B cell (primary cell): ENCODE measurements around the gene GPR146. TPM values are rescaled to one million over a fixed set of nuclear protein-coding genes. Genes with fewer than 3 reads are reported as not detected.
A peak's percentile ranks its signal among the peaks of the same experiment; 100 is the strongest.

Source experiments
- ATAC-seq: fragments of 200-7000 bp; cut with Tn5 transposase; one replicate; pipeline ENCODE4 v1.10.0; 2021; ENCODE audit warnings: low read depth, mild to moderate bottlenecking, moderate number of reproducible peaks, moderate library complexity
- CTCF ChIA-PET: fragments of 350-600 bp; sonication (Branson Sonifier 250); formaldehyde crosslinking; loops from one replicate; lab custom pipeline; 2021; ENCODE audit warnings: antibody characterized with exemption, inconsistent platforms; lab: Charles Lee
- POLR2A ChIA-PET: fragments of 350-600 bp; sonication (Branson Sonifier 250); formaldehyde crosslinking; loops from one replicate; lab custom pipeline; 2021; ENCODE audit warnings: antibody characterized with exemption; lab: Charles Lee
- DNase-seq: peaks from one replicate; pipeline ENCODE4 v3.0.0; 2013
- H2AFZ ChIP-seq: 2 replicates; pipeline ENCODE4 v1.6.1; 2012; ENCODE audit warnings: mild to moderate bottlenecking, low read depth, low read length; ENCODE audit not compliant: insufficient read depth, poor library complexity, severe bottlenecking
- H3K27ac ChIP-seq, 2 donors: 1 replicate in 1 of 2; 2 replicates in 1 of 2; pipeline ENCODE4 v1.5.1; 2012 to 2013; ENCODE audit warnings: low read length in 2 of 2, mild to moderate bottlenecking in 2 of 2, moderate library complexity in 1 of 2
- H3K27me3 ChIP-seq, 4 experiments: fragments of 200-600 bp in 1 of 4; sonication (generic) in 1 of 4; replicated peaks in 1 of 4; 1 replicate in 2 of 4; 2 replicates in 2 of 4; pipeline versions ENCODE4 v1.6.1 to v1.7.0; 2013 to 2016; ENCODE audit warnings: low read length in 3 of 4, mild to moderate bottlenecking in 2 of 4, mixed read lengths in 1 of 4, moderate library complexity in 1 of 4; ENCODE audit not compliant: insufficient read depth in 4 of 4, control insufficient read depth in 3 of 4; ENCODE audit errors: control extremely low read depth in 1 of 4
- H3K36me3 ChIP-seq, 2 experiments: replicated peaks in 1 of 2; 1 replicate in 1 of 2; 2 replicates in 1 of 2; pipeline versions ENCODE4 v1.6.1 to v1.7.1; 2013; ENCODE audit warnings: low read length in 1 of 2; ENCODE audit not compliant: insufficient read depth in 2 of 2, control insufficient read depth in 1 of 2; ENCODE audit errors: control extremely low read depth in 1 of 2, extremely low read depth in 1 of 2
- H3K4me1 ChIP-seq, 2 donors: fragments of 200-600 bp in 1 of 2; sonication (generic) in 1 of 2; 1 replicate in 1 of 2; 2 replicates in 1 of 2; pipeline versions ENCODE4 v1.5.1 to v1.6.1; 2013 to 2017; ENCODE audit warnings: low read length in 2 of 2; ENCODE audit not compliant: control insufficient read depth in 2 of 2, insufficient read depth in 2 of 2
- H3K4me2 ChIP-seq: replicated peaks from 2 replicates; pipeline ENCODE3; 2012; ENCODE audit warnings: mild to moderate bottlenecking, low read depth, low read length; ENCODE audit not compliant: poor library complexity, severe bottlenecking
- H3K4me3 ChIP-seq, 5 experiments: fragments of 200-600 bp in 1 of 5; sonication (generic) in 1 of 5; 1 replicate in 3 of 5; 2 replicates in 2 of 5; pipeline versions ENCODE4 v1.5.1 to v1.7.0; 2011 to 2016; ENCODE audit warnings: low read length in 4 of 5, mild to moderate bottlenecking in 4 of 5, low read depth in 2 of 5, control low read depth in 1 of 5, moderate library complexity in 1 of 5; ENCODE audit not compliant: insufficient read depth in 1 of 5; ENCODE audit errors: control extremely low read depth in 1 of 5, extremely low read depth in 1 of 5
- H3K79me2 ChIP-seq: fragments of 200-600 bp; sonication (generic); one replicate; pipeline ENCODE4 v1.6.0; 2016; ENCODE audit warnings: low read length; ENCODE audit not compliant: control insufficient read depth, insufficient read depth
- H3K9ac ChIP-seq: fragments of 200-600 bp; sonication (generic); 2 replicates; pipeline ENCODE4 v1.6.1; 2017; ENCODE audit warnings: mild to moderate bottlenecking, low read length, moderate library complexity
- H3K9me3 ChIP-seq, 3 donors: one replicate each; pipeline versions ENCODE4 v1.6.1 to v1.7.1; 2013; ENCODE audit warnings: low read length in 2 of 3; ENCODE audit not compliant: control insufficient read depth in 2 of 3, insufficient read depth in 1 of 3; ENCODE audit errors: control extremely low read depth in 1 of 3
- H4K20me1 ChIP-seq: 2 replicates; pipeline ENCODE4 v1.6.0; 2012; ENCODE audit warnings: mild to moderate bottlenecking, low read length; ENCODE audit not compliant: insufficient read depth, control insufficient read depth, poor library complexity, severe bottlenecking
- H3K27ac Mint-ChIP-seq: one replicate; pipeline ENCODE4 v1.8.0; 2021; ENCODE audit warnings: mixed read lengths
- H3K27me3 Mint-ChIP-seq: one replicate; pipeline ENCODE4 v1.8.0; 2021; ENCODE audit warnings: mixed read lengths
- H3K4me1 Mint-ChIP-seq: one replicate; pipeline ENCODE4 v1.8.0; 2021; ENCODE audit warnings: mixed read lengths
- H3K4me3 Mint-ChIP-seq: one replicate; pipeline ENCODE4 v1.8.0; 2021; ENCODE audit warnings: mixed read lengths
- H3K9me3 Mint-ChIP-seq: one replicate; pipeline ENCODE4 v1.8.0; 2022; ENCODE audit warnings: mixed read lengths; ENCODE audit not compliant: insufficient read depth
- EZH2 ChIP-seq: IDR thresholded peaks from 2 replicates; pipeline ENCODE4 v1.6.1; 2012; ENCODE audit warnings: borderline replicate concordance, low read depth, mild to moderate bottlenecking, moderate library complexity, low read length; ENCODE audit not compliant: insufficient read depth, poor library complexity, severe bottlenecking
- WGBS: methylation state at CpG from one replicate; pipeline ENCODE4 v1.1.5; 2013; ENCODE audit warnings: missing lambda C conversion rate; ENCODE audit not compliant: insufficient coverage; 5-methylcytosine and 5-hydroxymethylcytosine counted together
- intact Hi-C: fragments of 100-400 bp; cut with micrococcal nuclease; formaldehyde crosslinking; loops from one replicate; pipeline ENCODE4 v1.10.0; 2022
- polyA plus RNA-seq: library from polyadenylated mRNA; depleted of rRNA; stranded (reverse); fragments of >200 nt; gene quantifications from 2 replicates; pipeline ENCODE4 v1.2.3, GENCODE V29; 2012
- total RNA-seq, 2 donors: library from RNA; stranded (reverse); fragments of 120-200 nt in 1 of 2; gene quantifications; 1 replicate in 1 of 2; 2 replicates in 1 of 2; pipeline versions ENCODE4 v1.2.3 to v1.2.4, GENCODE V29; 2013 to 2022
- TF ChIP-seq, protein P1 (sequence below): fragments of 200-600 bp; IDR thresholded peaks from one replicate; pipeline ENCODE4 v1.8.0; 2022; ENCODE audit warnings: antibody characterized with exemption, mild to moderate bottlenecking

Gene GPR146
- total and polyA plus RNA-seq, 2 donors (not counting 1 experiment from before 2014, with no cell fraction given), result 4.2 to 45.4 TPM

GRCh38 chr7:1086588-1087464 lies 42.5 kb downstream of the GPR146 start:
- TF ChIP-seq, protein P1, sequence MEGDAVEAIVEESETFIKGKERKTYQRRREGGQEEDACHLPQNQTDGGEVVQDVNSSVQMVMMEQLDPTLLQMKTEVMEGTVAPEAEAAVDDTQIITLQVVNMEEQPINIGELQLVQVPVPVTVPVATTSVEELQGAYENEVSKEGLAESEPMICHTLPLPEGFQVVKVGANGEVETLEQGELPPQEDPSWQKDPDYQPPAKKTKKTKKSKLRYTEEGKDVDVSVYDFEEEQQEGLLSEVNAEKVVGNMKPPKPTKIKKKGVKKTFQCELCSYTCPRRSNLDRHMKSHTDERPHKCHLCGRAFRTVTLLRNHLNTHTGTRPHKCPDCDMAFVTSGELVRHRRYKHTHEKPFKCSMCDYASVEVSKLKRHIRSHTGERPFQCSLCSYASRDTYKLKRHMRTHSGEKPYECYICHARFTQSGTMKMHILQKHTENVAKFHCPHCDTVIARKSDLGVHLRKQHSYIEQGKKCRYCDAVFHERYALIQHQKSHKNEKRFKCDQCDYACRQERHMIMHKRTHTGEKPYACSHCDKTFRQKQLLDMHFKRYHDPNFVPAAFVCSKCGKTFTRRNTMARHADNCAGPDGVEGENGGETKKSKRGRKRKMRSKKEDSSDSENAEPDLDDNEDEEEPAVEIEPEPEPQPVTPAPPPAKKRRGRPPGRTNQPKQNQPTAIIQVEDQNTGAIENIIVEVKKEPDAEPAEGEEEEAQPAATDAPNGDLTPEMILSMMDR, result peak; percentile 98
- no peak for TF ChIP-seq EZH2
- ChIA-PET POLR2A (interaction anchor here (0.6 to 1.8 kb wide), 14 partner anchors 17 to 355 kb away, joined by 3 to 11 read pairs (median 6); partner anchors contain the start of gene COX19), CTCF (interaction anchor here (0.6 to 5.1 kb wide), 37 partner anchors 12 to 113 kb away, joined by 3 to 49 read pairs (median 4); partner anchors contain the start of gene GPR146)
- Histone ChIP-seq H3K9ac (peak overlapping the region; percentile 48), H3K27me3 (no peaks in the 10 kb centered on the region), H3K36me3 (no peaks in the 10 kb centered on the region), H3K4me1 (peaks cover 20 to 39% of the 10 kb centered on the region in 2 donors), H3K4me3 (peak overlapping the region in 4 of 5 experiments; percentile 27 to 53 (median 42)), H3K4me2 (peak overlapping the region; percentile 74), H3K79me2 (no peaks in the 10 kb centered on the region), H2AFZ (peak overlapping the region; percentile 59), H3K27ac (peak overlapping the region; percentile 57 to 73), H3K9me3 (no peaks in the 10 kb centered on the region), H4K20me1 (no peaks in the 10 kb centered on the region)
- H3K27me3 Mint-ChIP-seq, result no peaks in the 10 kb centered on the region
- H3K27ac Mint-ChIP-seq, result peak overlapping the region; percentile 82
- peaks cover 42% of the 10 kb centered on the region for H3K4me1 Mint-ChIP-seq
- intact Hi-C loops, result loop anchor here (1.0 to 5.0 kb wide), 9 partner anchors 18 to 180 kb away; partner anchors contain the start of gene GPR146
- DNase-seq (peak; percentile 93), ATAC-seq (peak; percentile 93)
- H3K4me3 Mint-ChIP-seq, result peak overlapping the region; percentile 94
- WGBS, result 5% methylated on average over 34 of the region's 45 CpGs
- no peaks in the 10 kb centered on the region for H3K9me3 Mint-ChIP-seq
